GM04504 (cell line): ENCODE data around the gene ZSCAN5C.
"Not testable (repeated sequence)": the region's sequence is repeated elsewhere in the genome, so short reads cannot be mapped to it uniquely, and the experiment has no call there.

ENCODE experiments used
- DNase-seq: peaks from one replicate; pipeline ENCODE4 v3.0.0-alpha.2; 2012; ENCODE audit warnings: low read depth

Gene ZSCAN5C

GRCh38 chr19:56193981-56194640, 8.0 kb upstream of the ZSCAN5C start:
- no peak for DNase-seq

- DNase-seq: not testable (repeated sequence)
Measured at GRCh38 chr19:56197646-56198045, 4.4 kb upstream of the ZSCAN5C start, which contains the start of gene ZSCAN5B. Gene ZSCAN5B, minus strand, starts transcription at chr19:56197783. Its CDS starts 4,731 bp downstream, at chr19:56193052.

DNA sequence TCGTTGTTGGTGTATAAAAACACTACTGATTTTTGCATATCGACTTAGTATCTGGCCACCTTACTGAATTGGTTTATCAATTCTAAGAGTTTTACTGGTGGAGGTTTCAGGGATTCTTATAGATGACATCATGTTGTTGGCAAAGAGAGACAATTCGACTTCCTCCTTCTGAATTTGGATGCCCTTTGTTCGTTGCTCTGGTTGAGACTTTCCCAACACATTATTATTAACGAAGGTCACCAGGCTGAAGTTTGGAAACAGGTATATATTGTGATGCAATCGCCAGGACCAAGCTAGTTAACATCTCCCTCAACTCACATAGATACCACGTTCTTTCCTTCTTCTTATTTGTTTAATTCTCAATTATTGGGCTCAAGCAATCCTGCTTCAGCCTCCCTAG, 2.4 kb upstream of the ZSCAN5C start:
- no peak for DNase-seq

- DNase-seq: not testable (repeated sequence)
Measured at GRCh38 chr19:56207581-56207980, 5.5 kb downstream of the ZSCAN5C start.

DNA sequence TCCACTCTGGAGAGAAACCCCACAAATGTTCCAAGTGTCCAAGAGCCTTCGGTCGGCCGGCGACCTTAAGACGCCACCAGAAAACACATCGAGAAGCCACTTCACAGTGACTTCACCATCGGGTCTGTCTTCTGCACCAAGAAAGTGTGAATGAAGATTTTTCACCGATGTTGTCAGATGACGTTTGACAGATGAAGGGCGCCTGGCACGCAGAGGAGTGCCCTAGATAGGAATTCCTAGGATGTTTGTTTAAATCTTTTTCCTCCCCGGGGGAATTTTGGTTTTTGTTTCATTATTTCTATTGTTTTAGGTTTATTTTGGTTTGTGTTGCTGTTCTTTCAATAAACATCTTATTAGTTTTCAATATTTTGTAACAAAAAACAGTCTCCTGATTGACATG, 7.0 kb downstream of the ZSCAN5C start:
- no peak for DNase-seq

- DNase-seq: not testable (repeated sequence)
Measured at GRCh38 chr19:56210036-56210435, 8.0 kb downstream of the ZSCAN5C start.

DNA sequence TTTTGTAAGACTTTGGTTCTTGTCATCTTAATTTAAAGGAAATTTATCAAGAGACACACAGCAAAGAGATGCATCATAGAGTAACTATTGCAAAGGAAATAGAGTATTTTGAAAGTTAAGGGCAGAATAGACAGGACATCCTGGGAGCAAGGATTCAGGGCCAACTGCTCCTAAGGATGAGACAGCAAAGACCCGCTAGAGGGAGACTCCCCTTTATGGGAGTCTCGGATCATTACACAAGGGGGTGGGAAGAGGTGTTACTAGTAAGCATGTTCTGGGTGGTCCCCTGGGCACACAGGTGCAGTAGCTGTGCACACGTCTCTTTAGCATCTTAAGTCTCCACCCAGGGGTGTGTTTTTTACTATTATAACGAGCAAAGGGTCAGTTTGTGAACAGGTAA, 9.6 kb downstream of the ZSCAN5C start:
- no peak for DNase-seq

GRCh38 chr19:56217039-56217949, 15.2 kb downstream of the ZSCAN5C start:
- no peak for DNase-seq

DNA sequence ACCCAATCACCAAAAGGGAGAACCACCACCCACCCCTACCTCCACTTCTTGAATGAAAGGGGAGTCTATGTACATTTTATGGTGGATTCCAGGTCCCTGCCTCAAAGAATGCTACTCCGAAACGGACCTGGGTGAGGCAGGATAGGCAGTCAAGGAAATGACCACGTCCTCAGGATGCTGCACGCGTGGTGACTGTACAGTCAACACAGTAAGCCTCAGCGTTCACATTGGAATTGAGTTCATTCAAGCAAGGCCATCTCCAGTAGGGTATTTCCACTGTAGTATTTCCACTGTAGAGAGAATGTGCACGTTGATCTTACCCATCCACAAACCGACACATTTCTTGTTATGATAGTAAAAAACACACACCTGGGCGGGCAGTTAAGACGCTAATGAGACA, 16.9 kb downstream of the ZSCAN5C start:
- no peak for DNase-seq

DNA sequence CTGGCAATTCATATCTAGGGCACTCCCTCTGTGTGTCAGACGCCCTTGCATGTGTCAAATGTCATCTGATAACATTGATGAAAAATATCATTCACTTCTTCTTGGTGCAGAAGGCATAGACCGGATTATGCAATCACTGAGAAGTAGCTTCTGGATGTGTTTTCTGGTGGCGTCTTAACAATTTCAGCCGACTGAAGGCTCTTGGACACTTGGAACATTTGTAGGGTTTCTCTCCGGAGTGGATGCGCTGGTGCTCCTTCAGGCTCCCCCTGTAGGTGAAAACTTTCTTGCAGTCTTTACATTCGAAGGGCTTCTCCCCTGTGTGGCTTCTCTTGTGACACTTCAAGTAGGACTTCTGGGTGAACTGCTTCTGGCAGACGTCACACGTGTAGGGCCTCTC, 19.4 kb downstream of the ZSCAN5C start:
- not testable (repeated sequence) for DNase-seq

DNA sequence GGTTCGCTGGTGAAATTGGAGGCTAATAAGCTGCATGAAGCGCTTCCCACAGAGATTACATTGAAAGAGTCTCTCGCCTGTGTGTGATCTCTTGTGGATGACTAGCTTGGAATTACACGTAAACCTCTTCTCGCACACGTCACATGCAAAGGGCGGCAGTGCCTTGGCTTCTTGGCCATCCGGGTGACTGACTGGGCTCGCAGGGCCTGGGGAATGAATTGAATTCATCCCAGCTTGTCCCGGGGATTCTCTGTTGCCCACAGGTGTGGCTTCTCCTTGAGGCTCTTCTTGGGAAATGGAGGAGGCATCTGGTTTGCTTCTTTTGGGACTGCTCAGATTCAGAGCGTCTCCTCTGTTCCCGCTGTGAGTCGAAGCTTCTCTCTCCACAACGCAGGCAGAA, 19.8 kb downstream of the ZSCAN5C start:
- no peak for DNase-seq

DNA sequence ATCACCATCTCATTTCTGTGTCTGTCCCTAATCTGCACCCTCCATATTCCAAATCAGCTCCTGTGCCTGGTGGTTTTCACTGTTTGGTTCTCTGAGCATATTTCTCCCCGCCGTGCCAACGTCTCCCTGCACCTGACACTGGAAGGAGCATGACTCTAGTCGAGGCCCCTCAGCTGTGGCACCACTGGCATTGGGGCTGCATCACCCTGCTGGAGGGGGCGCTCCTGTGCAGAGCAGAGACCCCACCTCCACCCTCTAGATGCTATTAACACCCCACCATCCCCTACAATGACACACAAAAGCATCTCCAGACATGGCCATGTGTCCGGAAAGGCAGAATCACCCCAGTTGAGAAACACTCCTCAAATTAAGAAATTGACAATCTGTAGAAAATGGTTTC, 20.8 kb downstream of the ZSCAN5C start:
- DNase-seq: no peak

GRCh38 chr19:56223481-56223880, 21.4 kb downstream of the ZSCAN5C start:
- DNase-seq: no peak

DNA sequence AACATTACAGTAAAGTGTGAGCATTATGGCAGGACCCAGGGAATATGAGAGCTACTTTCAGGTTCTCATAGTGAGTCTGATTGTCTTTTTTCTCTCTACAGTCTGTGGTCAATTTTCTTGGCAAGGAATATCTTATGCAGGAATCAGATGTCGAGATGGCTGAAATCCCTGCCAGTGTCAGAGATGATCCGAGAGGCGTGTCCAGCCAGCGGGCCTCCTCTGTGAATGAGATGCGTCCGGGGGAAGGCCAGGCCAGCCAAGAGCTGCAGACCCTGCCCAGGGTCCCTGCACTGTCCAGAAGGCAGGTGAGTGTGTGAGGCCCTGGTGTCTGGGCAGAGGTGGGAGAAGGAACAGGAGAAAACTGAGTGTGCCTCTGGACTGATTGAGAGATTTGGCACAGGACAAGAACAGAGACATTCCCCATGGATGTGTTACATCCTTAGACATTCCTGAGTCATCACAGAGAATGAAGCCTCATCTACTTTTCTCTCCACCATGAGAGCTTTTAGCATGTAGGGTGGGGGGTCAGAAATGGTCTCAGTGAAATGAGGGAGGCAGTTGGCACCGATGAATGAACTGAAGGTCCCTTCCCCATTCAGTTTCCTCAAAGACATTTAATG, 43.2 kb downstream of the ZSCAN5C start:
- peak; percentile 6 for DNase-seq

- not testable (repeated sequence) for DNase-seq
Measured at GRCh38 chr19:56245764-56246163, 43.7 kb downstream of the ZSCAN5C start.

DNA sequence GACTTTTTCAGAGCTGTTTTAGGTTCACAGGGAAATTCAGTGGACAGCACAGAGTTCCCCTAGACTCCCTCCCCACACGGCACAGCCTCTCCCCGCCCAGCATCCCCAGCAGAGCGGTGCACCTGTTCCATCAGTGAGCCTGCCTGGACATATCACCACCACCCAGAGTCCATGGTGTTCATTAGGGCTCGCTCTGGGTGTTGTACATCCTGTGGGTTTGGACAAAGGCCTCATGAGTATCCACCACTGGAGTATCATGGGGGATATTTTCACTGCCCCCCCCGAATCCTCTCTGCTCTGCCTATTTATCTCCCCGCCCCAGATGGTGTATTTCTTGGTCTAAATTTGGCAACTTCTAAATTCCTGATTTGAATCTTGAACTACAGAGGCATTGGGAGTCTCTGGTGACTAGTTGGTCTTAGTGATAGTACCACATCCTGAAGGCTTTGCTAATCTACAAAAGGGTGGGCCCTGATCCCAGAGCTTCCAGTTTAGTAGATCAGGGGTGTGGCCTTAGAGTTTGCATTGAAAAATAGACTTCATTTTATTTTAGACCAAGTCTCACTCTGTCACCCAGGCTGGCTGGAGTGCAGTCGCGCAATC, 46.8 kb downstream of the ZSCAN5C start:
- not testable (repeated sequence) for DNase-seq

- peak; percentile 42 for DNase-seq
Measured at GRCh38 chr19:56252699-56253422, 50.8 kb downstream of the ZSCAN5C start.

DNA sequence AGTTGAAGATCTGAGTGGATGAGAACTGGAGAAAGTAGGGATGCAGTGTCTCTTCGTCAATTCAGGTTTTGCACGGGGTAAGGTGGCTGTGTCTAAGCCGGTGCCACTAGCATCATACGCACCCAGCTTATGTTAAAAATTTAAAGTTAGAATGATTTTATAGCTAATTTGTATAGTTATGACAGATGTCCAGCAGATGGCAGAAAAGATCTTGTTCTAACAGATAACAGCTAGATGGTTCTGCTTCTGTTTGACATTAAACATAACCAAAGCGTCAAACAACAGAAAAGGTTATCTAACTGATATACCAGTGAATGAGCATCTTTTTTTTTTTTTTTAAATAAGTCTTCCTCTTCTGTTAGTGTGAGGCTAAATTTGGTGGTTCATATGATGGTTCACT, 51.7 kb downstream of the ZSCAN5C start:
- peak; percentile 17 for DNase-seq

- no peak for DNase-seq
Measured at GRCh38 chr19:56258272-56258671, 56.2 kb downstream of the ZSCAN5C start.
